Lower leg skin (tissue), 3 donors: ENCODE data around the gene RIOK3.

Experiments
- CTCF ChIP-seq, 3 donors: fragments of 450-650 bp; IDR thresholded peaks; one replicate each; pipeline ENCODE4 v1.5.1; 2016; ENCODE audit warnings: antibody characterized with exemption in 3 of 3, mild to moderate bottlenecking in 3 of 3, moderate library complexity in 2 of 3
- POLR2A ChIP-seq, 2 donors: fragments of 450-650 bp; IDR thresholded peaks; one replicate each; pipeline ENCODE4 v1.6.1; 2016 to 2017; ENCODE audit warnings: antibody characterized with exemption in 2 of 2, mild to moderate bottlenecking in 1 of 2, moderate library complexity in 1 of 2

- TF ChIP-seq CTCF (IDR thresholded peaks at IDR 0.05) (no peak), POLR2A (IDR thresholded peaks at IDR 0.05) (no peak)
Measured at GRCh38 chr18:23416298-23416697, 36.8 kb upstream of the RIOK3 start.
